ENCODE data around the gene NCR3LG1.

GRCh38 chr11:17393472-17393871 is 41.9 kb downstream of the NCR3LG1 start:
- no peak for TF ChIP-seq CTCF (IDR thresholded peaks at IDR 0.05; ENCODE audit: low read depth, low read length, missing input control)
- no peak for TF ChIP-seq HNF4A (conservative IDR thresholded peaks at IDR 0.05)
- TF ChIP-seq ATF3 (IDR thresholded peaks at IDR 0.05): no peak
- no peak for TF ChIP-seq HNF4G (IDR thresholded peaks at IDR 0.05)
- no peak for TF ChIP-seq TAF1 (conservative IDR thresholded peaks at IDR 0.05)
- no peak for TF ChIP-seq REST (IDR thresholded peaks at IDR 0.05)
